ENCODE results near the gene TOB1. TPM values are rescaled to one million over a fixed set of nuclear protein-coding genes. Genes with fewer than 3 reads are reported as not detected.

TOB1 gene
- total and polyA plus RNA-seq, 8 donors = 30.1 to 346 (median 80.0) TPM

- H3K27ac ChIP-seq = no peak overlapping the region
- 85 to 93% (median 88%) methylated on average over 10 to 12 of the region's 12 CpGs for WGBS, 5 donors
- no peaks in the 10 kb centered on the region for H3K9me3 ChIP-seq
- no peak for TF ChIP-seq CTCF (IDR thresholded peaks at IDR 0.05)
- no peak for TF ChIP-seq EP300 (IDR thresholded peaks at IDR 0.05)
- TF ChIP-seq POLR2AphosphoS5 (IDR thresholded peaks at IDR 0.05) = no peak
- TF ChIP-seq POLR2A (IDR thresholded peaks at IDR 0.05) = no peak
- no peak overlapping the region for H3K4me3 ChIP-seq
- intact Hi-C loops (cut with DNase I; ENCODE audit: low total_unique reads) = loop anchor here (5.0 kb wide), 1 partner anchor 40 kb away; no protein-coding TSS in a partner anchor
- peaks cover 0 to 37% (median 8%) of the 10 kb centered on the region in 3 donors for H3K27me3 ChIP-seq
- peaks cover 7 to 36% (median 19%) of the 10 kb centered on the region in 4 donors for H3K4me1 ChIP-seq
- H3K36me3 ChIP-seq = no peaks in the 10 kb centered on the region
- DNase-seq = no peak
These were observed 33.8 kb downstream of the TOB1 start for GRCh38 chr17:50832267-50832863.

- peak; percentile 34 to 76 for DNase-seq
- Histone ChIP-seq H3K27me3 (peaks cover 0 to 37% (median 8%) of the 10 kb centered on the region in 3 donors), H3K9me3 (no peaks in the 10 kb centered on the region), H3K4me3 (no peak overlapping the region), H3K27ac (peak overlapping the region in 1 of 5 donors; percentile 1), H3K36me3 (no peaks in the 10 kb centered on the region), H3K4me1 (peaks cover 7 to 36% (median 19%) of the 10 kb centered on the region in 4 donors)
- no peak for TF ChIP-seq EP300 (IDR thresholded peaks at IDR 0.05)
- TF ChIP-seq POLR2A (IDR thresholded peaks at IDR 0.05) = no peak
- no peak for TF ChIP-seq CTCF (IDR thresholded peaks at IDR 0.05)
- TF ChIP-seq POLR2AphosphoS5 (IDR thresholded peaks at IDR 0.05) = no peak
- WGBS, 5 donors = 21 to 55% (median 33%) methylated on average over 6 to 11 of the region's 11 CpGs
- intact Hi-C loops (cut with DNase I; ENCODE audit: low total_unique reads) = loop anchor here (5.0 kb wide), 1 partner anchor 39 kb away; no protein-coding TSS in a partner anchor
These were observed 34.7 kb downstream of the TOB1 start for GRCh38 chr17:50831471-50831928.

- H3K27me3 ChIP-seq = peaks cover 0 to 35% (median 7%) of the 10 kb centered on the region in 3 donors
- H3K36me3 ChIP-seq = no peaks in the 10 kb centered on the region
- H3K4me1 ChIP-seq = peaks cover 7 to 36% (median 19%) of the 10 kb centered on the region in 4 donors
- no peak for TF ChIP-seq POLR2A (IDR thresholded peaks at IDR 0.05)
- WGBS, 5 donors = 63 to 73% (median 69%) methylated on average over 12 of the region's 12 CpGs
- intact Hi-C loops (cut with DNase I; ENCODE audit: low total_unique reads) = loop anchor here (5.0 kb wide), 1 partner anchor 39 kb away; no protein-coding TSS in a partner anchor
- no peaks in the 10 kb centered on the region for H3K9me3 ChIP-seq
- H3K27ac ChIP-seq = peak overlapping the region in 2 of 5 donors; percentile 1 to 10
- no peak overlapping the region for H3K4me3 ChIP-seq
- DNase-seq = peak in 1 of 2 donors; percentile 63
These were observed 35.2 kb downstream of the TOB1 start for GRCh38 chr17:50830994-50831393.

- 14 to 57% (median 42%) methylated on average over 5 of the region's 5 CpGs for WGBS, 5 donors
- Histone ChIP-seq H3K9me3 (no peaks in the 10 kb centered on the region), H3K27me3 (peaks cover 0 to 29% (median under 1%) of the 10 kb centered on the region in 3 donors), H3K27ac (peak overlapping the region in 1 of 5 donors; percentile 10), H3K36me3 (no peaks in the 10 kb centered on the region), H3K4me3 (no peak overlapping the region), H3K4me1 (peaks cover 4 to 31% (median 17%) of the 10 kb centered on the region in 4 donors)
- no peak for TF ChIP-seq POLR2AphosphoS5 (IDR thresholded peaks at IDR 0.05)
- no peak for TF ChIP-seq POLR2A (IDR thresholded peaks at IDR 0.05)
- TF ChIP-seq CTCF (IDR thresholded peaks at IDR 0.05) = no peak
- TF ChIP-seq EP300 (IDR thresholded peaks at IDR 0.05) = no peak
- DNase-seq = peak; percentile 63 to 65
- intact Hi-C loops (cut with DNase I; ENCODE audit: low total_unique reads) = loop anchor here (5.0 kb wide), 1 partner anchor 38 kb away; no protein-coding TSS in a partner anchor
These were observed 35.8 kb downstream of the TOB1 start for GRCh38 chr17:50830352-50830751.

All from stomach (tissue), 9 donors.